Loucy (cell line): ENCODE data around the gene CAMK1G.

Experiments
- H2AFZ ChIP-seq: fragments of 200-600 bp; sonication (generic); 2 replicates; pipeline ENCODE4 v1.6.0; 2016; ENCODE audit warnings: antibody characterized with exemption, mild to moderate bottlenecking, low read length, moderate library complexity
- H3F3A ChIP-seq: fragments of 200-600 bp; 2 replicates; pipeline ENCODE4 v1.6.0; 2016; ENCODE audit warnings: antibody characterized with exemption, low read depth, mild to moderate bottlenecking
- H3K27me3 ChIP-seq: fragments of 200-600 bp; sonication (generic); 2 replicates; pipeline ENCODE4 v1.6.1; 2014; ENCODE audit warnings: low read length, mild to moderate bottlenecking; ENCODE audit not compliant: insufficient read depth, poor library complexity, severe bottlenecking
- H3K36me3 ChIP-seq: fragments of 200-600 bp; sonication (generic); 2 replicates; pipeline ENCODE4 v1.6.1; 2016; ENCODE audit warnings: low read length; ENCODE audit not compliant: insufficient read depth
- H3K4me1 ChIP-seq: fragments of 200-600 bp; sonication (generic); 2 replicates; pipeline ENCODE4 v1.5.1; 2014; ENCODE audit warnings: low read length, mild to moderate bottlenecking; ENCODE audit not compliant: insufficient read depth, poor library complexity, severe bottlenecking
- H3K4me2 ChIP-seq: fragments of 200-600 bp; sonication (generic); 2 replicates; pipeline ENCODE4 v1.6.0; 2014; ENCODE audit warnings: antibody characterized with exemption, low read length, low read depth, mild to moderate bottlenecking; ENCODE audit not compliant: poor library complexity, severe bottlenecking
- H3K4me3 ChIP-seq: fragments of 200-600 bp; sonication (generic); 2 replicates; pipeline ENCODE4 v1.5.1; 2014; ENCODE audit warnings: low read length, mild to moderate bottlenecking, mixed read lengths; ENCODE audit not compliant: poor library complexity, severe bottlenecking
- H3K79me2 ChIP-seq: fragments of 200-600 bp; sonication (generic); 2 replicates; pipeline ENCODE4 v1.6.1; 2014; ENCODE audit warnings: low read length; ENCODE audit not compliant: insufficient read depth
- H3K9ac ChIP-seq: fragments of 200-600 bp; sonication (generic); 2 replicates; pipeline ENCODE4 v1.6.0; 2014; ENCODE audit warnings: mild to moderate bottlenecking, low read depth, low read length, moderate library complexity; ENCODE audit not compliant: poor library complexity, severe bottlenecking
- H3K9me2 ChIP-seq: fragments of 200-600 bp; sonication (generic); replicated peaks from 2 replicates; pipeline ENCODE4 v1.6.1; 2016; ENCODE audit warnings: low read depth, low read length, mixed read lengths
- H3K9me3 ChIP-seq: fragments of 200-600 bp; sonication (generic); 2 replicates; pipeline ENCODE4 v1.6.1; 2014; ENCODE audit warnings: mild to moderate bottlenecking, antibody characterized with exemption, low read length, low read depth; ENCODE audit not compliant: insufficient read depth
- H4K20me1 ChIP-seq: fragments of 200-600 bp; sonication (generic); 2 replicates; pipeline ENCODE4 v1.6.0; 2014; ENCODE audit warnings: antibody characterized with exemption, low read length, mild to moderate bottlenecking; ENCODE audit not compliant: insufficient read depth, poor library complexity, severe bottlenecking
- CTCF ChIP-seq: fragments of 200-600 bp; sonication (generic); conservative IDR thresholded peaks from 2 replicates; pipeline ENCODE4 v1.5.1; 2014; ENCODE audit warnings: mild to moderate bottlenecking, antibody characterized with exemption, low read length
- EZH2phosphoT487 ChIP-seq: fragments of 200-600 bp; IDR thresholded peaks from 2 replicates; pipeline ENCODE4 v1.6.1; 2018; ENCODE audit warnings: antibody characterized with exemption, mild to moderate bottlenecking, moderate library complexity, borderline replicate concordance

The CAMK1G gene

GRCh38 chr1:209561532-209561931, 22.0 kb upstream of the CAMK1G start:
- Histone ChIP-seq H2AFZ (no peak overlapping the region), H4K20me1 (no peaks in the 10 kb centered on the region), H3K4me1 (no peaks in the 10 kb centered on the region), H3K36me3 (no peaks in the 10 kb centered on the region), H3F3A (no peaks in the 10 kb centered on the region), H3K9ac (no peak overlapping the region), H3K27me3 (no peaks in the 10 kb centered on the region), H3K4me3 (no peak overlapping the region), H3K9me3 (no peaks in the 10 kb centered on the region), H3K9me2 (no peaks in the 10 kb centered on the region), H3K4me2 (no peak overlapping the region), H3K79me2 (no peaks in the 10 kb centered on the region)
- no peak for TF ChIP-seq CTCF
- no peak for TF ChIP-seq EZH2phosphoT487

- no peaks in the 10 kb centered on the region for H3F3A ChIP-seq
- no peak overlapping the region for H3K9ac ChIP-seq
- no peak overlapping the region for H3K4me3 ChIP-seq
- H3K36me3 ChIP-seq, result no peaks in the 10 kb centered on the region
- H4K20me1 ChIP-seq, result no peaks in the 10 kb centered on the region
- no peaks in the 10 kb centered on the region for H3K9me2 ChIP-seq
- no peaks in the 10 kb centered on the region for H3K27me3 ChIP-seq
- H2AFZ ChIP-seq, result no peak overlapping the region
- H3K9me3 ChIP-seq, result no peaks in the 10 kb centered on the region
- H3K4me2 ChIP-seq, result no peak overlapping the region
- no peak for TF ChIP-seq EZH2phosphoT487
- TF ChIP-seq CTCF, result no peak
- H3K4me1 ChIP-seq, result no peaks in the 10 kb centered on the region
- H3K79me2 ChIP-seq, result no peaks in the 10 kb centered on the region
Measured at GRCh38 chr1:209564849-209565248, 18.7 kb upstream of the CAMK1G start.

- H3K9ac ChIP-seq, result no peak overlapping the region
- H3K27me3 ChIP-seq, result no peaks in the 10 kb centered on the region
Measured at GRCh38 chr1:209565759-209566678, 17.5 kb upstream of the CAMK1G start.

More at GRCh38 chr1:209565759-209566678, 17.5 kb upstream of the CAMK1G start:
- Histone ChIP-seq H3K36me3 (no peaks in the 10 kb centered on the region), H3K4me3 (no peak overlapping the region), H3F3A (no peaks in the 10 kb centered on the region), H3K79me2 (no peaks in the 10 kb centered on the region), H2AFZ (peak overlapping the region; percentile 77), H3K4me2 (peak overlapping the region; percentile 1), H3K9me3 (no peaks in the 10 kb centered on the region), H3K4me1 (no peaks in the 10 kb centered on the region), H4K20me1 (no peaks in the 10 kb centered on the region), H3K9me2 (no peaks in the 10 kb centered on the region)
- TF ChIP-seq CTCF (peak; percentile 85), EZH2phosphoT487 (no peak)
